HEK293 (cell line): ENCODE measurements around the gene TRNP1.

Source experiments
- YY1 ChIP-seq: fragments of 450-650 bp; formaldehyde crosslinking; IDR thresholded peaks from 2 replicates; pipeline ENCODE4 v1.5.1; 2018; ENCODE audit warnings: missing biosample characterization, missing genetic modification characterization
- ZBTB17 ChIP-seq: fragments of 450-650 bp; formaldehyde crosslinking; IDR thresholded peaks from 2 replicates; pipeline ENCODE4 v1.5.1; 2016; ENCODE audit warnings: missing biosample characterization, missing genetic modification characterization
- ZBTB7A ChIP-seq: fragments of 450-650 bp; formaldehyde crosslinking; IDR thresholded peaks from 2 replicates; pipeline ENCODE4 v1.5.1; 2016; ENCODE audit warnings: low read depth, missing biosample characterization, missing genetic modification characterization
- ZNF133 ChIP-seq: fragments of 450-650 bp; formaldehyde crosslinking; IDR thresholded peaks from 2 replicates; pipeline ENCODE4 v1.5.1; 2016; ENCODE audit warnings: missing biosample characterization, missing genetic modification characterization
- ZNF366 ChIP-seq: fragments of 450-650 bp; formaldehyde crosslinking; conservative IDR thresholded peaks from 2 replicates; pipeline ENCODE4 v1.5.1; 2016; ENCODE audit warnings: missing biosample characterization, missing genetic modification characterization
- ZNF391 ChIP-seq: fragments of 450-650 bp; formaldehyde crosslinking; IDR thresholded peaks from 2 replicates; pipeline ENCODE4 v1.5.1; 2016; ENCODE audit warnings: low read depth, missing biosample characterization, missing genetic modification characterization, borderline replicate concordance
- ZNF658 ChIP-seq: fragments of 450-650 bp; formaldehyde crosslinking; IDR thresholded peaks from 2 replicates; pipeline ENCODE4; 2016; ENCODE audit warnings: missing biosample characterization, missing genetic modification characterization
- ZNF664 ChIP-seq: fragments of 450-650 bp; formaldehyde crosslinking; IDR thresholded peaks from 2 replicates; pipeline ENCODE4 v1.5.1; 2016; ENCODE audit warnings: missing biosample characterization, missing genetic modification characterization
- ZNF768 ChIP-seq: fragments of 450-650 bp; formaldehyde crosslinking; IDR thresholded peaks from 2 replicates; pipeline ENCODE4 v1.5.1; 2018; ENCODE audit warnings: missing biosample characterization, mild to moderate bottlenecking, missing genetic modification characterization
- TF ChIP-seq, protein P1 (sequence below): fragments of 450-650 bp; formaldehyde crosslinking; IDR thresholded peaks from 2 replicates; pipeline ENCODE4 v1.5.0; 2017; ENCODE audit warnings: missing biosample characterization, missing genetic modification characterization, borderline replicate concordance
- TF ChIP-seq, protein P2 (sequence below): fragments of 450-650 bp; formaldehyde crosslinking; IDR thresholded peaks from 2 replicates; pipeline ENCODE4 v1.5.1; 2016; ENCODE audit warnings: missing biosample characterization, missing genetic modification characterization
- TF ChIP-seq, protein P3 (sequence below): fragments of 450-650 bp; formaldehyde crosslinking; IDR thresholded peaks from 2 replicates; pipeline ENCODE4 v1.5.1; 2016; ENCODE audit warnings: missing biosample characterization, missing genetic modification characterization

DNA sequence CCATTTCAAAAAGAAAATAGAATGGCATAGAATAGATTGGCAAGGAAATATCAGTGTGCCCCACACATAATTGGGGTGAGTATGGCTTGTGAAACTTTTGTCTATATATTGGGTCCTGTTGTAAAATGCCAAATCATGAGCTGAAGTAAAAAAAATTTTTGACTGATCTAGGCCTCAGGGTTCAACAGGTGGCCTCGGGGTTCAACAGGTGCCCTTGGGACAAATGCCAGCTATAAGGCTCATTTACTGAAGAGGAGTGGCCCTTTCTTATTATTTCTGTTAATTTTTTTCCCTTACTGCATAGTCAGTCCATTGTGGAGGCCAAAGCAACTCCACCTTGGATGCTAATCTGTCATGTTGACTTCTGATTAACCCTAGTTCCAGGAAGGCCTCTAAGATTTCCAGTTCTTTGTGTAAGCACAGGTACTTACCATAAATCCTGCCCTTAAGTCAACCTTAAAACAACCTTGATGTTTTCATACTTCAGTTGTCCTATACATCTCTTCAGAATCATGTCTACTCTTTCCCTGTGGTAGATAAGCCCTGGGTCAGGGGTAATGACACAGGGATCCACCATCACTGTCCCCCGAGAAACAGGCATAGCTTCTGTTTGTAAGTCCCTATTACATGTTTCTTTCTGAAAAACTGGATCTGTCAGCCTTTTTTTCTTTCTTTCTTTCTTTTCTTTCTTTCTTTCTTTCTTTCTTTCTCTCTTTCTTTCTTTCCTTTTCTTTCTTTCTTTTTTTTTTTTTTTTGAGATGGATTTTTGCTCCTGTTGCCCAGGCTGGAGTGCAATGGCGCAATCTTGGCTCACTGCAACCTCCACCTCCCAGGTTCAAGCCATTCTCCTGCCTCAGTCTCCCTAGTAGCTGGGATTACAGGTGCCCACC, 16.6 kb upstream of the TRNP1 start:
- TF ChIP-seq ZNF133 (no peak), YY1 (no peak), ZNF658 (tag by site-specific recombination) (no peak), ZBTB17 (no peak), ZBTB7A (tag by site-specific recombination) (no peak), ZNF664 (tag by site-specific recombination) (no peak), ZNF366 (peak; percentile 70; the same call in 1 of the 2 replicates), ZNF768 (no peak), ZNF391 (tag by site-specific recombination) (no peak)
- TF ChIP-seq, protein P1, sequence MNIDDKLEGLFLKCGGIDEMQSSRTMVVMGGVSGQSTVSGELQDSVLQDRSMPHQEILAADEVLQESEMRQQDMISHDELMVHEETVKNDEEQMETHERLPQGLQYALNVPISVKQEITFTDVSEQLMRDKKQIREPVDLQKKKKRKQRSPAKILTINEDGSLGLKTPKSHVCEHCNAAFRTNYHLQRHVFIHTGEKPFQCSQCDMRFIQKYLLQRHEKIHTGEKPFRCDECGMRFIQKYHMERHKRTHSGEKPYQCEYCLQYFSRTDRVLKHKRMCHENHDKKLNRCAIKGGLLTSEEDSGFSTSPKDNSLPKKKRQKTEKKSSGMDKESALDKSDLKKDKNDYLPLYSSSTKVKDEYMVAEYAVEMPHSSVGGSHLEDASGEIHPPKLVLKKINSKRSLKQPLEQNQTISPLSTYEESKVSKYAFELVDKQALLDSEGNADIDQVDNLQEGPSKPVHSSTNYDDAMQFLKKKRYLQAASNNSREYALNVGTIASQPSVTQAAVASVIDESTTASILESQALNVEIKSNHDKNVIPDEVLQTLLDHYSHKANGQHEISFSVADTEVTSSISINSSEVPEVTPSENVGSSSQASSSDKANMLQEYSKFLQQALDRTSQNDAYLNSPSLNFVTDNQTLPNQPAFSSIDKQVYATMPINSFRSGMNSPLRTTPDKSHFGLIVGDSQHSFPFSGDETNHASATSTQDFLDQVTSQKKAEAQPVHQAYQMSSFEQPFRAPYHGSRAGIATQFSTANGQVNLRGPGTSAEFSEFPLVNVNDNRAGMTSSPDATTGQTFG (tag by site-specific recombination): no peak
- TF ChIP-seq, protein P2, sequence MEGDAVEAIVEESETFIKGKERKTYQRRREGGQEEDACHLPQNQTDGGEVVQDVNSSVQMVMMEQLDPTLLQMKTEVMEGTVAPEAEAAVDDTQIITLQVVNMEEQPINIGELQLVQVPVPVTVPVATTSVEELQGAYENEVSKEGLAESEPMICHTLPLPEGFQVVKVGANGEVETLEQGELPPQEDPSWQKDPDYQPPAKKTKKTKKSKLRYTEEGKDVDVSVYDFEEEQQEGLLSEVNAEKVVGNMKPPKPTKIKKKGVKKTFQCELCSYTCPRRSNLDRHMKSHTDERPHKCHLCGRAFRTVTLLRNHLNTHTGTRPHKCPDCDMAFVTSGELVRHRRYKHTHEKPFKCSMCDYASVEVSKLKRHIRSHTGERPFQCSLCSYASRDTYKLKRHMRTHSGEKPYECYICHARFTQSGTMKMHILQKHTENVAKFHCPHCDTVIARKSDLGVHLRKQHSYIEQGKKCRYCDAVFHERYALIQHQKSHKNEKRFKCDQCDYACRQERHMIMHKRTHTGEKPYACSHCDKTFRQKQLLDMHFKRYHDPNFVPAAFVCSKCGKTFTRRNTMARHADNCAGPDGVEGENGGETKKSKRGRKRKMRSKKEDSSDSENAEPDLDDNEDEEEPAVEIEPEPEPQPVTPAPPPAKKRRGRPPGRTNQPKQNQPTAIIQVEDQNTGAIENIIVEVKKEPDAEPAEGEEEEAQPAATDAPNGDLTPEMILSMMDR (tag by site-specific recombination): no peak
- TF ChIP-seq, protein P3, sequence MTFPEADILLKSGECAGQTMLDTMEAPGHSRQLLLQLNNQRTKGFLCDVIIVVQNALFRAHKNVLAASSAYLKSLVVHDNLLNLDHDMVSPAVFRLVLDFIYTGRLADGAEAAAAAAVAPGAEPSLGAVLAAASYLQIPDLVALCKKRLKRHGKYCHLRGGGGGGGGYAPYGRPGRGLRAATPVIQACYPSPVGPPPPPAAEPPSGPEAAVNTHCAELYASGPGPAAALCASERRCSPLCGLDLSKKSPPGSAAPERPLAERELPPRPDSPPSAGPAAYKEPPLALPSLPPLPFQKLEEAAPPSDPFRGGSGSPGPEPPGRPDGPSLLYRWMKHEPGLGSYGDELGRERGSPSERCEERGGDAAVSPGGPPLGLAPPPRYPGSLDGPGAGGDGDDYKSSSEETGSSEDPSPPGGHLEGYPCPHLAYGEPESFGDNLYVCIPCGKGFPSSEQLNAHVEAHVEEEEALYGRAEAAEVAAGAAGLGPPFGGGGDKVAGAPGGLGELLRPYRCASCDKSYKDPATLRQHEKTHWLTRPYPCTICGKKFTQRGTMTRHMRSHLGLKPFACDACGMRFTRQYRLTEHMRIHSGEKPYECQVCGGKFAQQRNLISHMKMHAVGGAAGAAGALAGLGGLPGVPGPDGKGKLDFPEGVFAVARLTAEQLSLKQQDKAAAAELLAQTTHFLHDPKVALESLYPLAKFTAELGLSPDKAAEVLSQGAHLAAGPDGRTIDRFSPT (tag by site-specific recombination): no peak
